HuH-7.5 (cell line): ENCODE data around the gene DAAM1.

Source experiments
- DNase-seq: peaks from one replicate; pipeline ENCODE4 v3.0.0; 2011; ENCODE audit warnings: low spot score

Gene DAAM1

GRCh38 chr14:59187802-59188460 is 536 bp upstream of the DAAM1 start:
- peak; percentile 4 for DNase-seq

- peak; percentile 10 for DNase-seq
Observed at GRCh38 chr14:59189091-59189785, 771 bp downstream of the DAAM1 start.

- DNase-seq, result peak; percentile 86
Observed at GRCh38 chr14:59189786-59190368, 1.4 kb downstream of the DAAM1 start.

- peak; percentile 12 for DNase-seq
Observed at GRCh38 chr14:59190372-59190771, 1.9 kb downstream of the DAAM1 start.

- DNase-seq, result no peak
Observed at GRCh38 chr14:59195912-59196311, 7.4 kb downstream of the DAAM1 start.

GRCh38 chr14:59197695-59198262 is 9.3 kb downstream of the DAAM1 start:
- DNase-seq, result no peak

- DNase-seq, result no peak
Observed at GRCh38 chr14:59199205-59199604, 10.7 kb downstream of the DAAM1 start.

GRCh38 chr14:59199614-59200013 is 11.1 kb downstream of the DAAM1 start:
- no peak for DNase-seq

GRCh38 chr14:59200195-59200594 is 11.7 kb downstream of the DAAM1 start:
- DNase-seq, result no peak

GRCh38 chr14:59202031-59202430 is 13.6 kb downstream of the DAAM1 start:
- DNase-seq, result no peak

GRCh38 chr14:59204305-59204704 is 15.8 kb downstream of the DAAM1 start:
- DNase-seq, result no peak

GRCh38 chr14:59206892-59207291 is 18.4 kb downstream of the DAAM1 start:
- no peak for DNase-seq

- DNase-seq, result no peak
Observed at GRCh38 chr14:59207506-59207933, 19.1 kb downstream of the DAAM1 start.

- DNase-seq, result no peak
Observed at GRCh38 chr14:59208224-59208814, 19.9 kb downstream of the DAAM1 start.

- no peak for DNase-seq
Observed at GRCh38 chr14:59208954-59209353, 20.5 kb downstream of the DAAM1 start.

GRCh38 chr14:59210621-59211020 is 22.2 kb downstream of the DAAM1 start:
- DNase-seq, result no peak

GRCh38 chr14:59213368-59214315 is 25.2 kb downstream of the DAAM1 start:
- DNase-seq, result no peak

- no peak for DNase-seq
Observed at GRCh38 chr14:59214702-59215302, 26.3 kb downstream of the DAAM1 start.

- no peak for DNase-seq
Observed at GRCh38 chr14:59215322-59215721, 26.9 kb downstream of the DAAM1 start.

GRCh38 chr14:59215757-59216156 is 27.3 kb downstream of the DAAM1 start:
- DNase-seq, result no peak

- DNase-seq, result no peak
Observed at GRCh38 chr14:59217011-59217410, 28.5 kb downstream of the DAAM1 start.
